AG04450 (cell line): ENCODE measurements around the gene GPR176. TPM values are rescaled to one million over a fixed set of nuclear protein-coding genes. Genes with fewer than 3 reads are reported as not detected.

Experiments used
- CTCF ChIA-PET: fragments of 300-600, 350-600 bp; formaldehyde crosslinking; extraction: SDS; loops from one replicate; lab custom pipeline; 2022; ENCODE audit warnings: antibody characterized with exemption, inconsistent platforms; lab: Charles Lee
- POLR2A ChIA-PET: fragments of 350-600 bp; formaldehyde crosslinking; extraction: SDS; loops from one replicate; lab custom pipeline; 2021; ENCODE audit warnings: antibody characterized with exemption, inconsistent platforms; lab: Yijun Ruan, JAX
- DNase-seq: peaks from one replicate; pipeline ENCODE4 v3.0.0-alpha.2; 2011; ENCODE audit warnings: low read depth, low spot score
- H3K27ac ChIP-seq: one replicate; pipeline ENCODE4 v1.5.1; 2012; ENCODE audit warnings: low read depth, low read length, control low read depth
- H3K27me3 ChIP-seq: one replicate; pipeline ENCODE4 v1.6.0; 2012; ENCODE audit warnings: low read length; ENCODE audit not compliant: control insufficient read depth, insufficient read depth
- H3K4me3 ChIP-seq: 2 replicates; pipeline ENCODE4 v1.5.1; 2011; ENCODE audit warnings: mild to moderate bottlenecking, low read depth, low read length, control low read depth
- H3K9me3 ChIP-seq: 2 replicates; pipeline ENCODE4 v1.5.1; 2012; ENCODE audit warnings: low read length; ENCODE audit not compliant: control insufficient read depth, insufficient read depth
- CTCF ChIP-seq: IDR thresholded peaks from 2 replicates; pipeline ENCODE4 v1.5.1; 2011; ENCODE audit warnings: low read depth, low read length, control low read depth, inconsistent platforms
- polyA plus RNA-seq: library from polyadenylated mRNA; depleted of rRNA; stranded (reverse); fragments of >200 nt; gene quantifications from 2 replicates; pipeline ENCODE4 v1.2.3, GENCODE V29; 2011

GPR176 gene
- polyA plus RNA-seq, 1 experiment: 83.9 TPM

- H3K27ac ChIP-seq: no peak overlapping the region
- no peaks in the 10 kb centered on the region for H3K27me3 ChIP-seq
- CTCF ChIA-PET: no interaction called here
- H3K4me3 ChIP-seq: no peak overlapping the region
- POLR2A ChIA-PET: no interaction called here
- TF ChIP-seq CTCF: no peak
- no peaks in the 10 kb centered on the region for H3K9me3 ChIP-seq
- DNase-seq: no peak
These were observed 56.0 kb downstream of the GPR176 start for GRCh38 chr15:39864116-39864515.

- no peak for TF ChIP-seq CTCF
- H3K27ac ChIP-seq: no peak overlapping the region
- CTCF ChIA-PET: no interaction called here
- no peak overlapping the region for H3K4me3 ChIP-seq
- POLR2A ChIA-PET: no interaction called here
- no peaks in the 10 kb centered on the region for H3K9me3 ChIP-seq
- no peaks in the 10 kb centered on the region for H3K27me3 ChIP-seq
- no peak for DNase-seq
These were observed 59.2 kb downstream of the GPR176 start for GRCh38 chr15:39860871-39861270.

GRCh38 chr15:39860200-39860599 is 59.9 kb downstream of the GPR176 start:
- Histone ChIP-seq H3K27ac (no peak overlapping the region), H3K27me3 (no peaks in the 10 kb centered on the region), H3K4me3 (no peak overlapping the region), H3K9me3 (no peaks in the 10 kb centered on the region)
- ChIA-PET POLR2A (no interaction called here), CTCF (no interaction called here)
- DNase-seq: no peak
- TF ChIP-seq CTCF: no peak

GRCh38 chr15:39859636-39860035 is 60.4 kb downstream of the GPR176 start:
- CTCF ChIA-PET: no interaction called here
- TF ChIP-seq CTCF: no peak
- Histone ChIP-seq H3K27me3 (no peaks in the 10 kb centered on the region), H3K4me3 (no peak overlapping the region), H3K27ac (no peak overlapping the region), H3K9me3 (no peaks in the 10 kb centered on the region)
- no peak for DNase-seq
- POLR2A ChIA-PET: no interaction called here

- no peak for TF ChIP-seq CTCF
- Histone ChIP-seq H3K4me3 (no peak overlapping the region), H3K9me3 (no peaks in the 10 kb centered on the region), H3K27me3 (no peaks in the 10 kb centered on the region), H3K27ac (no peak overlapping the region)
- POLR2A ChIA-PET: no interaction called here
- no peak for DNase-seq
- CTCF ChIA-PET: no interaction called here
These were observed 62.9 kb downstream of the GPR176 start for GRCh38 chr15:39857132-39857531.
